SK-N-MC (cell line): Measurements from ENCODE around the gene KMT2C.
"Not testable (repeated sequence)": the region's sequence is repeated elsewhere in the genome, so short reads cannot be mapped to it uniquely, and the experiment has no call there.

Experiments
- DNase-seq: peaks from one replicate; pipeline ENCODE4 v3.0.0-alpha.2; 2011; ENCODE audit warnings: low read depth, low spot score
- H3K27ac ChIP-seq: fragments of 200-600 bp; sonication (generic); 2 replicates; pipeline ENCODE4 v1.5.1; 2016; ENCODE audit warnings: mixed run types
- H3K36me3 ChIP-seq: fragments of 200-600 bp; sonication (generic); 2 replicates; pipeline ENCODE4 v1.6.1; 2017; ENCODE audit warnings: antibody characterized with exemption, low read length, mixed read lengths; ENCODE audit not compliant: insufficient read depth
- H3K4me3 ChIP-seq: fragments of 200-600 bp; sonication (generic); 2 replicates; pipeline ENCODE4 v1.5.1; 2016
- H3K9ac ChIP-seq: fragments of 200-600 bp; sonication (generic); 2 replicates; pipeline ENCODE4 v1.8.0; 2017; ENCODE audit warnings: mixed run types, mixed read lengths; ENCODE audit not compliant: insufficient read length
- H3K9me3 ChIP-seq: fragments of 200-600 bp; sonication (generic); 2 replicates; pipeline ENCODE4 v1.6.1; 2017; ENCODE audit warnings: low read depth, mild to moderate bottlenecking, antibody characterized with exemption, low read length, moderate library complexity, mixed read lengths
- EZH2 ChIP-seq: fragments of 200-600 bp; sonication (generic); IDR thresholded peaks from one replicate; pipeline ENCODE4 v1.6.1; 2017; ENCODE audit warnings: antibody characterized with exemption
- FOXP2 ChIP-seq: optimal IDR thresholded peaks from 2 replicates; pipeline ENCODE3; 2011; ENCODE audit warnings: mild to moderate bottlenecking, moderate library complexity; ENCODE audit not compliant: insufficient read depth; ENCODE audit errors: extremely low read length, control extremely low read depth
- POLR2AphosphoS5 ChIP-seq: IDR thresholded peaks from 2 replicates; pipeline ENCODE4 v1.6.1; 2012; ENCODE audit warnings: mild to moderate bottlenecking, low read depth, low read length, borderline replicate concordance

The KMT2C gene

GRCh38 chr7:152430854-152431253 lies 4.9 kb downstream of the KMT2C start:
- no peak overlapping the region for H3K4me3 ChIP-seq
- no peak for DNase-seq
- H3K9ac ChIP-seq = no peak overlapping the region
- no peaks in the 10 kb centered on the region for H3K36me3 ChIP-seq
- H3K9me3 ChIP-seq = no peaks in the 10 kb centered on the region
- TF ChIP-seq POLR2AphosphoS5 = no peak
- no peak for TF ChIP-seq EZH2
- no peak for TF ChIP-seq FOXP2
- no peak overlapping the region for H3K27ac ChIP-seq

GRCh38 chr7:152430118-152430517 lies 5.7 kb downstream of the KMT2C start:
- H3K4me3 ChIP-seq, H3K36me3 ChIP-seq, H3K27ac ChIP-seq, H3K9me3 ChIP-seq, H3K9ac ChIP-seq, DNase-seq: not testable (repeated sequence)

- TF ChIP-seq EZH2 (no peak), POLR2AphosphoS5 (no peak), FOXP2 (no peak)
- H3K27ac ChIP-seq = no peak overlapping the region
- peaks cover 7% of the 10 kb centered on the region for H3K9me3 ChIP-seq
- DNase-seq = no peak
- H3K36me3 ChIP-seq = peaks cover 5% of the 10 kb centered on the region
- H3K4me3 ChIP-seq = no peak overlapping the region
- no peak overlapping the region for H3K9ac ChIP-seq
These were observed 11.3 kb downstream of the KMT2C start for GRCh38 chr7:152424348-152425108.

GRCh38 chr7:152423991-152424347 lies 11.8 kb downstream of the KMT2C start:
- no peak overlapping the region for H3K9ac ChIP-seq
- H3K36me3 ChIP-seq = peaks cover 5% of the 10 kb centered on the region
- H3K27ac ChIP-seq = no peak overlapping the region
- TF ChIP-seq FOXP2 (no peak), POLR2AphosphoS5 (no peak), EZH2 (no peak)
- DNase-seq = no peak
- H3K4me3 ChIP-seq = no peak overlapping the region
- H3K9me3 ChIP-seq = peaks cover 7% of the 10 kb centered on the region

- not testable (repeated sequence) for DNase-seq, H3K9ac ChIP-seq, H3K4me3 ChIP-seq, H3K27ac ChIP-seq, H3K36me3 ChIP-seq
- H3K9me3 ChIP-seq = peaks cover 11% of the 10 kb centered on the region
These were observed 12.6 kb downstream of the KMT2C start for GRCh38 chr7:152423171-152423570.

GRCh38 chr7:152420950-152421349 lies 14.9 kb downstream of the KMT2C start:
- not testable (repeated sequence) for H3K4me3 ChIP-seq, H3K27ac ChIP-seq, H3K9ac ChIP-seq, DNase-seq, H3K36me3 ChIP-seq
- H3K9me3 ChIP-seq = peaks cover 11% of the 10 kb centered on the region

- TF ChIP-seq POLR2AphosphoS5 (no peak), EZH2 (no peak), FOXP2 (no peak)
- no peak overlapping the region for H3K9ac ChIP-seq
- H3K9me3 ChIP-seq = peaks cover 11% of the 10 kb centered on the region
- no peak overlapping the region for H3K4me3 ChIP-seq
- no peak overlapping the region for H3K27ac ChIP-seq
- no peak for DNase-seq
- peaks cover 5% of the 10 kb centered on the region for H3K36me3 ChIP-seq
These were observed 16.1 kb downstream of the KMT2C start for GRCh38 chr7:152419473-152420429.

GRCh38 chr7:152414779-152415178 lies 21.0 kb downstream of the KMT2C start:
- no peak overlapping the region for H3K9ac ChIP-seq
- no peak overlapping the region for H3K27ac ChIP-seq
- no peak overlapping the region for H3K4me3 ChIP-seq
- TF ChIP-seq FOXP2 = no peak
- no peak for TF ChIP-seq POLR2AphosphoS5
- TF ChIP-seq EZH2 = no peak
- 0 out of 2 replicates have a peak, but pooled peaks cover 4% of the 10 kb centered on the region for H3K9me3 ChIP-seq
- no peak for DNase-seq
- H3K36me3 ChIP-seq = no peaks in the 10 kb centered on the region

GRCh38 chr7:152411389-152411788 lies 24.4 kb downstream of the KMT2C start:
- Histone ChIP-seq H3K4me3 (no peak overlapping the region), H3K36me3 (no peaks in the 10 kb centered on the region), H3K9me3 (no peaks in the 10 kb centered on the region), H3K27ac (no peak overlapping the region), H3K9ac (no peak overlapping the region)
- no peak for DNase-seq
- TF ChIP-seq POLR2AphosphoS5 = no peak
- TF ChIP-seq EZH2 = no peak
- TF ChIP-seq FOXP2 = no peak
